Renal cortex interstitium (tissue), 3 donors: Measurements from ENCODE around the gene IKZF1. TPM values are rescaled to one million over a fixed set of nuclear protein-coding genes. Genes with fewer than 3 reads are reported as not detected.

Experiments
- polyA plus RNA-seq, 3 donors: library from polyadenylated mRNA; unstranded; fragments of 120-200 nt; gene quantifications; one replicate each; pipeline ENCODE4 v1.2.1, GENCODE V29; 2013; ENCODE audit not compliant: insufficient read length in 3 of 3

Gene IKZF1
- polyA plus RNA-seq, 3 donors = 0.98 to 1.8 (median 1.1) TPM

Other genes starting within 250 kb of the IKZF1 start
- gene ZPBP, start 211.5 kb upstream of the IKZF1 start, polyA plus RNA-seq = under 1 TPM; 0.14 to 0.32 (median 0.30) TPM
- 10 to 100 TPM; 21.4 to 31.5 (median 26.5) TPM for gene FIGNL1, start 145.6 kb downstream of the IKZF1 start, polyA plus RNA-seq